K562 (cell line): ENCODE results near the gene ZCCHC14. TPM values are rescaled to one million over a fixed set of nuclear protein-coding genes. Genes with fewer than 3 reads are reported as not detected.

Source experiments
- KDM5B ChIP-seq: fragments of 200-600 bp; sonication (generic); IDR thresholded peaks from 2 replicates; pipeline ENCODE4 v1.6.1; 2012; ENCODE audit warnings: low read depth, mild to moderate bottlenecking, moderate library complexity, low read length, control low read depth, inconsistent platforms; ENCODE audit not compliant: insufficient replicate concordance
- KLF10 ChIP-seq: fragments of 250-450 bp; sonication (Bioruptor Pico); IDR thresholded peaks from 2 replicates; pipeline ENCODE4 v1.6.1; 2021; ENCODE audit warnings: matching md5 sums
- MYC ChIP-seq, 2 experiments: fragments of 250-450 bp in 1 of 2; sonication (Bioruptor Pico) in 1 of 2; IDR thresholded peaks; 2 replicates each; pipeline versions ENCODE4 v1.5.1 to v1.6.1; 2012 to 2021; ENCODE audit warnings: low read depth in 2 of 2, borderline replicate concordance in 1 of 2, improper control_type of control experiment in 1 of 2, low read length in 1 of 2, mild to moderate bottlenecking in 1 of 2, moderate library complexity in 1 of 2
- NCOA4 ChIP-seq: fragments of 450-650 bp; IDR thresholded peaks from 2 replicates; pipeline ENCODE4 v1.6.1; 2018; ENCODE audit warnings: mild to moderate bottlenecking; ENCODE audit not compliant: partially characterized antibody
- NELFE ChIP-seq: IDR thresholded peaks from 2 replicates; pipeline ENCODE4 v1.6.1; 2011; ENCODE audit warnings: mild to moderate bottlenecking; ENCODE audit not compliant: insufficient read depth, insufficient read length
- SLC30A9 ChIP-seq: fragments of 250-450 bp; sonication (Bioruptor Pico); IDR thresholded peaks from 2 replicates; pipeline ENCODE4 v1.8.0; 2022; ENCODE audit warnings: mild to moderate bottlenecking, moderate library complexity
- TAF1 ChIP-seq: IDR thresholded peaks from 2 replicates; pipeline ENCODE4 v1.6.1; 2011; ENCODE audit warnings: mild to moderate bottlenecking, low read length, moderate library complexity; ENCODE audit not compliant: insufficient read depth, control insufficient read depth, severe bottlenecking; ENCODE audit errors: extremely low read depth
- ZBTB26 ChIP-seq: fragments of 450-650 bp; formaldehyde crosslinking; IDR thresholded peaks from 2 replicates; pipeline ENCODE4 v1.4.0; 2022; ENCODE audit warnings: missing genetic modification characterization
- ZNF318 ChIP-seq, 2 experiments: fragments of 450-650 bp; IDR thresholded peaks; 2 replicates each; pipeline ENCODE4 v1.6.1; 2016; ENCODE audit warnings: mild to moderate bottlenecking in 2 of 2, borderline replicate concordance in 1 of 2, low read depth in 1 of 2, moderate library complexity in 1 of 2
- ZNF655 ChIP-seq: fragments of 250-450 bp; sonication (Bioruptor Pico); IDR thresholded peaks from 2 replicates; pipeline ENCODE4 v1.5.0; 2021
- ZNF764 ChIP-seq: fragments of 250-450 bp; sonication (Bioruptor Pico); IDR thresholded peaks from 2 replicates; pipeline ENCODE4 v1.4.0; 2020; ENCODE audit warnings: low read depth, mild to moderate bottlenecking, moderate library complexity
- ZNF830 ChIP-seq: fragments of 250-450 bp; sonication (Bioruptor Pico); IDR thresholded peaks from 2 replicates; pipeline ENCODE4 v1.5.0; 2021; ENCODE audit warnings: mild to moderate bottlenecking
- polyA plus RNA-seq, 8 experiments: library from polyadenylated mRNA; depleted of rRNA in 4 of 8; stranded (reverse) in 5 of 8; unstranded in 3 of 8; fragments of >200 nt; fragmentation: Nextera tagmentation in 2 of 8; fragmentation: Illumina TruSeq in 1 of 8; extraction: Ambion mirVana in 2 of 8; extraction: Trizol in 1 of 8; gene quantifications; 2 replicates each; pipeline versions ENCODE4 v1.2.1 to v1.2.3, GENCODE V29; 2011 to 2014; ENCODE audit warnings: inconsistent platforms in 1 of 8, missing spikeins in 1 of 8
- total RNA-seq, 7 experiments: library from RNA; depleted of rRNA in 6 of 7; stranded (reverse); fragments of >200 nt in 6 of 7; fragmentation: Illumina TruSeq in 2 of 7; extraction: Trizol in 2 of 7; gene quantifications; 2 replicates each; pipeline versions ENCODE4 v1.2.1 to v1.2.3, GENCODE V29; 2011 to 2021; ENCODE audit warnings: low replicate concordance in 1 of 7

ZCCHC14 gene
- total and polyA plus RNA-seq, 9 of the 15 experiments (the other 6 are each of a cell fraction or from before 2014, with no cell fraction given): 1.5 to 12.4 (median 2.9) TPM

- TF ChIP-seq KLF10 (CRISPR knock-in tag): no peak
- no peak for TF ChIP-seq MYC (IDR thresholded peaks at IDR 0.05; ENCODE audit: low read depth, low read length)
- TF ChIP-seq MYC (CRISPR knock-in tag; IDR thresholded peaks at IDR 0.05; ENCODE audit: borderline replicate concordance, low read depth): no peak
- no peak for TF ChIP-seq ZNF318 (IDR thresholded peaks at IDR 0.05; ENCODE audit: borderline replicate concordance in 1 of 2, low read depth in 1 of 2)
- TF ChIP-seq ZNF830 (CRISPR knock-in tag): no peak
- peak; percentile 50 for TF ChIP-seq KDM5B
- TF ChIP-seq ZNF655 (CRISPR knock-in tag): no peak
- no peak for TF ChIP-seq NCOA4
- no peak for TF ChIP-seq SLC30A9 (CRISPR knock-in tag)
- TF ChIP-seq ZNF764 (CRISPR knock-in tag): no peak
- no peak for TF ChIP-seq ZBTB26 (CRISPR knock-in tag)
- no peak for TF ChIP-seq TAF1
- TF ChIP-seq NELFE: no peak
Measured at GRCh38 chr16:87461466-87461991, 31.3 kb downstream of the ZCCHC14 start (continued).
